GM12872 (cell line): ENCODE data around the gene MUL1.

Experiments used
- CTCF ChIP-seq: IDR thresholded peaks from 3 replicates; pipeline ENCODE4 v1.5.1; 2011; ENCODE audit warnings: low read depth, mild to moderate bottlenecking, low read length, moderate library complexity; ENCODE audit not compliant: insufficient read depth

The MUL1 gene

GRCh38 chr1:20507564-20508410 is at the start of gene MUL1:
Gene MUL1, minus strand, starts transcription at chr1:20508151. Its CDS starts 127 bp downstream, at chr1:20508024.
- no peak for TF ChIP-seq CTCF

DNA sequence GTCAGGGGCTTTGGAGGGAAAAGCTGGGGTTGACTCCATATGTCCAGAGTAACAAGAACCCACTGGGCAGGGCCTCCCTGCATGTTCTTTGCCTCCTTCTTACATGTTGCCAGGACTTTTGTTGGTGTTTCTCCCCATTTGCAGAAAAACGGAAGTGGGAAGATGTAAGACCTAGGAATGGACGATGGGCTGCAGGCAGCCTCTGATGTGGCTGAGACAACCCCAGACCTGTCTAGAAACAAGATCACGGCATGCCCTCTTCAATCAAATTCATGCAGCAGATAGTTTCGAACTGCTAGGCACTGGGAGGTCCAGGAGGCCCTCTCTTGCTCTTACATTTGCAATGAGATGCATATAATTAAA is 47.8 kb upstream of the MUL1 start:
- no peak for TF ChIP-seq CTCF

GRCh38 chr1:20555025-20555757 is 47.2 kb upstream of the MUL1 start:
- TF ChIP-seq CTCF: no peak

DNA sequence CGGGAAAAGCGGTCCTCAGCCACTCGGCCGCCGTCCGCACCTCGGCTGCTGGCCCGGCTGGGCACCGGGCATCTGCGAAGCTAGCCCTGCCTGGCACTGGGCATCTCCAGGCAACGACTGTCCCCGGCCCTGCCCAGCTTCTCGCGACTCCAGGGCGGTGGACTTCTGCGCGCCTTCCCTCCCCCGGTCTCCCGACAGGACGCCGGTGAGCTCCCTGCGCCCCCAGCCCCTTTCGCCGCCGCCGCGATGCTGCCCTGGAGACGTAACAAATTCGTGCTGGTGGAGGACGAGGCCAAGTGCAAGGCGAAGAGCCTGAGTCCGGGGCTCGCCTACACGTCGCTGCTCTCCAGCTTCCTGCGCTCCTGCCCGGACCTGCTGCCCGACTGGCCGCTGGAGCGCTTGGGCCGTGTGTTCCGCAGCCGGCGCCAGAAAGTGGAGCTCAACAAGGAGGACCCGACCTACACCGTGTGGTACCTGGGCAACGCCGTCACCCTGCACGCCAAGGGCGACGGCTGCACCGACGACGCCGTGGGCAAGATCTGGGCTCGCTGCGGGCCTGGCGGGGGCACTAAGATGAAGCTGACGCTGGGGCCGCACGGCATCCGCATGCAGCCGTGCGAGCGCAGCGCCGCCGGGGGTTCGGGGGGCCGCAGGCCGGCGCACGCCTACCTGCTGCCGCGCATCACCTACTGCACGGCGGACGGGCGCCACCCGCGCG is 44.9 kb upstream of the MUL1 start:
- TF ChIP-seq CTCF: no peak

GRCh38 chr1:20551945-20552727 is 44.2 kb upstream of the MUL1 start, which contains the start of gene FAM43B:
Gene FAM43B, plus strand, starts transcription at chr1:20552573. Its CDS starts 401 bp downstream, at chr1:20552974.
- no peak for TF ChIP-seq CTCF

GRCh38 chr1:20551161-20551560 is 43.2 kb upstream of the MUL1 start:
- no peak for TF ChIP-seq CTCF
